ENCODE results near the gene CHST13.
A peak's percentile ranks its signal among the peaks of the same experiment; 100 is the strongest.

Gene CHST13, protein sequence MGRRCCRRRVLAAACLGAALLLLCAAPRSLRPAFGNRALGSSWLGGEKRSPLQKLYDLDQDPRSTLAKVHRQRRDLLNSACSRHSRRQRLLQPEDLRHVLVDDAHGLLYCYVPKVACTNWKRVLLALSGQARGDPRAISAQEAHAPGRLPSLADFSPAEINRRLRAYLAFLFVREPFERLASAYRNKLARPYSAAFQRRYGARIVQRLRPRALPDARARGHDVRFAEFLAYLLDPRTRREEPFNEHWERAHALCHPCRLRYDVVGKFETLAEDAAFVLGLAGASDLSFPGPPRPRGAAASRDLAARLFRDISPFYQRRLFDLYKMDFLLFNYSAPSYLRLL
- 0 reads per million in 4 donors for total RNA-seq

DNA sequence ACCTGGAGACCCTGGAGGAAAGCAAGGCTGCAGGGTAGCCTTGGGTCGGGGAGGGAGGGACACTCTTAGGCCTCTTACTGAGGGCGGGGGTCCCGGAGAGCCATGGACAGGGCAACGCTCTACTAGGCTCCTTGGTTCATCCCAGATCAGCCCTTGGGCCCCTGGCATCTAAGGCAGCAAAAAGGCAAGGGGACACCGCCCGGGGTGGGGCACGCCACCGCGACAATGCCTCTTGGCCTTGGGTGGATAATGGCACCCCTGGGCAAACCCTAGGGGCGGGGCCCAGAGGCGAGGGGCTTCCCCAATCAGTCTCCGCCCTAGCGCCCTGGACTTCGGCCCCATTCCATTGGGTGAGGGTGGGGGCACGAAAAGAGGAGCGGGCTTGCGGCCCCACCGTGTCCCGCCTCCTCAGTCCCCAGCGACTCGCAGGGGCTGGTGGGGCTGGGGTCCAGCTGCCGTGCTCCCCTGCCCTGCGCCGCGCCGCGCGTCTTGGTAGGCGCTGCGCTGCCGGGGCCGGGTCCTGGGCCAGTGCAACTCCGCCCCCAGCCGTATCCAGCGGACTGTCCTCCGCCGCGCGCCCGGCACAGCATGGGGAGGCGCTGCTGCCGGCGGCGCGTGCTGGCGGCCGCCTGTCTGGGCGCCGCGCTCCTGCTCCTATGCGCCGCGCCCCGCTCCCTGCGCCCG lies at the start of gene CHST13:
TSS of gene CHST13 (plus strand) at position 411 of the 684 bp plus-strand sequence. CDS start at position 589, 178 bp downstream.
- no peak for DNase-seq

DNA sequence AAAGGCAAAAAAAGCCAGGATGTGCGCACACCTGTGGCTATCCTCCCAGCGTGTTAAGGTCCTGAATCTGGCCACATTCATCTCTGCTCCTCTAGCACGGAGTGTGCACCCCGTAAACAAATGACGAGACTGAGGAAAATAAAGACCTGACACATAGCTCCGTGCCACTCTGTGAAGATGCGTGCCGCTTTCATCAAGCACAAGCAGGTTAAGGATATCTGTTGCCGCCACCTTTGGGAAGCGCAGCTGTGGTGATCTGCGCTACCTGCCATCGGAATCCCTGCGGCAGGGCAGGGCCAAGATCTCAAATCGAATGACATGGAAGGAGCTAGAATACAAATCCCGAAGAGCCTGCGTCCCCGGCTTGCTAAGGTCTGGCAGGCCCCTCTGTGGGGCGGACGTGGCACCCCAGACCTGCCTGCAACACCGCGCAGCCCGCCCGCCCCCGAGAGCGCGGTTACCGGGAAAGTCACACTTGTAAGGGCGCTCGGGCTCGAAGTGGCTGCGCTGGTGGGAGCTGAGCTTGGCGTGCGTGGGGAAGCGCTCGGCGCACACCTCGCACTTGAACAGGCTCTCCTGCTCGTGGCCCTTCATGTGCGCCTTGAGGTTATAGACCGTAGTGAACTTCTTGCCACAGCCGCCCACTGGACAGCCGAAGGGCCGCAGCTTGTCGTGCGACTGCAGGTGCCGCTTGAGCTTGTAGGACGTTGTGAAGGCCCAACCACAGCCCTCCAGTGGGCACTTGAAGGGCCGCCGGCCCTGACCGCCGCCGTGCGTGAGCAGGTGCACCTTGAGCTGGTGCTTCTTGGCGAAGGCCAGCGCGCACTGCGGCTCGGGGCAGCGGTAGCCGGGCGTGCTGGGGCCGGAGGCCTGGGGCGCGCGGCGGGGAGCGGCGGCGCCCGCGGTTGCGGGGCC lies 49.2 kb upstream of the CHST13 start:
- DNase-seq: peak in 3 of 5 donors; percentile 13 to 40 (median 19)

DNA sequence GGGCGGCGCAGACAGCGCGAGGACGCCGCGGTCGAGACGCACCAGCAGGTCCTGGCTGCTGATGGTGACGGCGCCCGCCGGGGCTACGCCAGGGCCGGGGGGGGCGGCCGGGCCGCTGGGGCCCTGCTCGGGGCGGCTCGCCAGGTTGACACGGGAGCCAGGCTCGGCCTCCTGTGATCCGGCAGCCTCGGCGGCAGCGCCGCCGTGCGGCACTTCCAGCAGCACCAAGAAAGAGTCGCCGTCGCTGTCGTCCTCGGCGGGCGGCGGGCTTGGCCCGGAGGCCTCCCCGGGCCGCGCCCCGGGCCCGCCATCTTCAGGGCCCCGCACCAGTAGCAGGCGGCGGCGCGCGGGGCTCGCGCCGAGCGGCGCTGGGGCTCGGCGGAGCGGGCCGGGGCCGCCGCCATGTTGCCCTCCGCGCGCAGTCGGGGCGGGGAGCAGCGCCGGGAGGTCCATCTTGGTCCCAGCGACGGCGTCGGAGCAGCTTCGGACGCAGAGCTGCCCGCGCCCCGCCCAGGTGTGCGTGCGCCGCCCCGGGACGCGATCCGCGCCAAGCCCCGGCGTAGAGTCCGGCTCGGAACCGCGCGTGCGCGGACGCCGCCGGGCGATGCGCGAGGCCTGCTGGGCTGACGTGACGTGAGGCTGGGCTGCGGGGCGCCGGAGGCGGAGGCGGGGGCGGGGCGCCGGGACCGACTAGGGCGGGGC lies 48.4 kb upstream of the CHST13 start, which contains the start of gene ZXDC:
TSS of gene ZXDC (minus strand) at position 479 of the 702 bp plus-strand sequence. CDS start at position 453, 26 bp downstream.
- peak; percentile 88 to 95 (median 91) for DNase-seq

DNA sequence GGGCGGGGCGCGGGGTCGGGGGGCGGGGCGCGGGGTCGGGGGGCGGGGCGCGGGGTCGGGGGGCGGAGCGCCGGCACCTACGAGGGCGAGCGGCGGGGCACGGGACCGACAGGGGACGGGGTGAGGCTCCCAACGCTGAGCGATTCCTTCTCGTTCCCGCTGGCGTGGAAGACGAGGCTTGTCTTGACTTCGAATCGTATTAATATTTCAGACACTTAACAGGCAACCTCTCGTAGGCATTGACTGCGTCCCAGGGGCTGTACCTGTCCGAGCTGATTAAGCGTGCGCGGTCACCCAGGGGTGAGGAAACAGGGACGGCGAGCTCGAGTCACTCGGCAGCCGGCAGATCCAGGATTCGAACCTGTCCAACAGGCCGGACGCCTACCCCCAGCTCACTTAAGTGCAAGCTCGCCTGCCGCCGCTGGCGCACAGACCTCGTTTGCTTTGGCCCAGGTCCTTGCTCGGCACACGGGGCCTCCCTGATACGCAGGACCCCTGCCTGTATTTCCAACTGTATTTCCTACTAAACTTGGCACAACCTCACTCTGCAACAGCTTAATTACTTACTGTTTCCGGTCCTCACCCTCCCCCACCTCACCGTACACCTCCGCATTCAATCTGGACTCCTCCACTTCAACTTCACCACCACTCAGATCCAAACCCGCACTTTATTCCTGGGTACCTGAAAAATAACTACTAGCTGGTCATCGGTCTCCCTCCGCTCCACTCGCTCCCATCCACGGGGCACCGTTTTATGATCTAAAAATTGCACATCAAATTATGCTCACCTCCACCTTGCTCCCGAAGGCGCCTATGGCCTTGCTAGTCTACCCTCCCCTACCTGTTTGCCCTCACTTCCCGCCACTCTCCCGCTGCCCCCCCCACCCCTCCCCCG lies 47.5 kb upstream of the CHST13 start:
- peak in 2 of 5 donors; percentile 11 to 52 for DNase-seq

DNA sequence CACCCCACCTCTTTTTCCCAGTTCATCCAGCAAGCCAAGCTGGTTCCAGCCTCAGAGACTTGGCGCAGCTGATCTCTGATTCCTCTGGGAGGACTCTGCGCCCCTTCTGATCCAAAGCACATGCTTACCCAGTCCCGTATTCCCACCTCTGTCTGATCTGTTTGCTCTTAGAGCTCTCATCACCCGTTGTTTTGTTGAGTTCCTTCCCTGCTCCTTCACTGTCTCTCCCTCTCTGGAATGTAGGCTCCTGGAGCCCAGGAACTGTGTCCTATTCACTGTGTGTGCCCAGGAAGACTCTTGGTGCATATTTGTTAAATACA lies 46.9 kb upstream of the CHST13 start:
- no peak for DNase-seq

DNA sequence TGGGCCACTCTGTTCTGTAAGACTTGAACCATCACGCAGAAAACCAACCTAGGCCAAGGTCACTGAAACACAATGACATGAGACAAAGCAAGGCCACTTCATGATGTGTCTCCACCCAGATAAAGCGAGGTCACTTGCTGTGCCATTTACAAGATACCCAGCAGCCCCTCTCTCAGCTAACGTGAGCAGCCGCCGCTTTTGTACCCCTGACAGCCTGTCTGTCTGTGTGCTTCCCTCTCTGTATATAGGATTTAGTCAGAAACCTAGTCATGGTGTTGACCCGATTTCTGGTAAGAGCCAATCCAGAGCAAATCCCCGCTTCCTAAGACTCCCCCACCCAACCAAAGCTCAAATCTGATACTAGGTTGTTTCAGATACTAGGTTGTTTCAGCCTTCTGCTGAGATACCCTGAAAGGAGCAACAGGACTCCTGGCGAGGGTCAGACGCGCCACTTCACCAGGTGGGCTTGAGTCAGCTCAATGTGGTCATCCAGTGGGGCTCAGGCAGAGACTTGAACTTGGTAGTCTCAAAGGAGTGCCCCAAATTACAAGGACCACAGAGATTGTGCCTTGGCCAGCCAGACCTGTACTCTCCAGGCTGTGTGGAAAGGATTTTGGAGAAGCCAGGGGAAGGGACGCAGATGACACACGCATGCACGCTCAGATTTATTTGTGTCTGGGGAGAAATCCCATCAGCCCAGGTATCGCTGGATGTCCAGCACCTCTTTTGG lies 45.2 kb upstream of the CHST13 start:
- DNase-seq: no peak

DNA sequence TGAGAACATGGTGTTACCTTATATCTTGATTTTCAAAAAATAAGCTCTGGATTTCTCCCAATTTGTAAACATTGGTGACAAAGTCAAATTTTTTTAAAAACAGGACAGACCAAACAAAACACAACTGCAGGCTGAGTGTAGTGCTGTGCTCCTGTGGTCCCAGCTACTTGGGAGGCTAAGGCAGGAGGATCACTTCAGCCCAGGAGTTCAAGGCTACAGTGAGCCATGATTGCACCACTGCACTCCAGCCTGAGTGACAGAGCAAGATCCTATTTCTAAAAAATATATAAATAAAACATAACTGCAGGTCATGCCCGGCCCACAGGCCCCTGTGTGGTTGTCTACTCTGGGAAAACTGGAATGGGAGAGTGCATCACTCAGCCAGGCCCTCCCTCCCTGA lies 44.3 kb upstream of the CHST13 start:
- DNase-seq: no peak

DNA sequence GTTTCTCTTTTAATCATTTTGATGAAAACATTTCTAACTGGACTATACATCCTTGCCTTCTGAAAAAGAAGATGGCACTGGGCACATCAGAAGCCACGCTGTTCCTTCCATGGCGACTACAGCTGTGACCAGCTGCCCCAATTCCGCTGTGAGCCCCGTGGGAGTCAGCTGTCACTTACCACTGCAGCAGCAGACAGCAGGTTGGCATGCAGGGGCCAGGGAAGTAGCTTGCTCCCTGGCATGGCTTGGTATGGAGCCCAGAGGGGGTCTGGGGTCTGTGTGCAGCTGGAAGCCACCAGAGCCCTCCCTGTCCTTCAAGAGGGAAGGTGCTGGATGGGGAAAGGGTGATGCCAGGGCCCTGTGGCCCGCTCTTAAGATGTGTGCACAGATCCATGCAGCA lies 43.7 kb upstream of the CHST13 start:
- no peak for DNase-seq

DNA sequence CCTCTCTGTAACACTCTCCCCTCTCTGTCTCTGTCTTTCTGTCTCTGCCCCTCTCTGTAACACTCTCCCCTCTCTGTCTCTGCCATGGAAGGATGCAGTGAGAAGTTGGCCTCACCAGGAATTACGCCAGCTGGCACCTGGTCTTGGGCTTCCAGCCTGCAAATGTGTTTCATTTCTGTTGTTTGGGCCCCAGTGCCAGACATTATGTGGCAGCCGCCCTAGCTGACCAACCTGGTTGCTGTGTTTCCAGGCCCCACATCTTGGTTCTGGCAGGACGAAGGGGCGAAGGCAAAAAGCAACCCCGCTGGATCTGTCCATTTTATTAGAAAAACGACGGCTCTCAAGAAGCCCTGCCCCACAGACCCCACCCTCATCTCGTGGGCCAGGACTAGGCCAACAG lies 43.1 kb upstream of the CHST13 start:
- DNase-seq: no peak

DNA sequence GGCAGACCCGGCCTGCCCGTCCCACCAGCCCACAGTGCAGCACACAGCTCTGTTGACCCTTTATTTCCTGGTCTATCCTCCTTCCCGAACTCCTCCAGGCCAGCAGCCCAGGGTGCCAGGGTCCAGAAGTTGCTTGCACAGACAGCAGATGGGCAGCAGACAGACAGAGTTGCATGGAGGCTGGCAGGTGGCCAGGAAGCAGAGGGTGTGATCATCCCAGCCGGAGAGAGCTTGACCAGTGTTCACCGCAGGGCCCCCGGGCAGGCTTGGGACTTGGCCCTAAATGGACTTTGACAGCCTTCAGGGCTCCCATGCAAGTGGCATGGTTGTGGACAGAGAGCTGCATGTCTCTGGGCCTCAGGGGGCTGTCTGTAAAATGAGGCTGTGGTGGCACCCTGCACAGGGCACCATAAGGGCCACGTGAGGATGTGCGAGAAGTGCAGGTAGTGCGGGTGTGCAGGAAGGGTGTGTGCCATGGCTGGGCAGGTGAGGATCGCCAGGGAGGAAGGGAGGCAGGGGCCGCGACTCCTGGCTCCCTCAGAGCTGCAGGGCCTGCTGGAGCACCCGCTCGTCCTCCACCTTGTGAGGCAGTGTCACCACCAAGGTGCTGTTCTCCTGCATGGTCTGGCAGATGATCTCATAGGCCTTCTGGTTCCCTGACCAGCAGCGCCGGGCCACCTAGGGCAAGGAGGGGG lies 42.0 kb upstream of the CHST13 start:
- no peak for DNase-seq

DNA sequence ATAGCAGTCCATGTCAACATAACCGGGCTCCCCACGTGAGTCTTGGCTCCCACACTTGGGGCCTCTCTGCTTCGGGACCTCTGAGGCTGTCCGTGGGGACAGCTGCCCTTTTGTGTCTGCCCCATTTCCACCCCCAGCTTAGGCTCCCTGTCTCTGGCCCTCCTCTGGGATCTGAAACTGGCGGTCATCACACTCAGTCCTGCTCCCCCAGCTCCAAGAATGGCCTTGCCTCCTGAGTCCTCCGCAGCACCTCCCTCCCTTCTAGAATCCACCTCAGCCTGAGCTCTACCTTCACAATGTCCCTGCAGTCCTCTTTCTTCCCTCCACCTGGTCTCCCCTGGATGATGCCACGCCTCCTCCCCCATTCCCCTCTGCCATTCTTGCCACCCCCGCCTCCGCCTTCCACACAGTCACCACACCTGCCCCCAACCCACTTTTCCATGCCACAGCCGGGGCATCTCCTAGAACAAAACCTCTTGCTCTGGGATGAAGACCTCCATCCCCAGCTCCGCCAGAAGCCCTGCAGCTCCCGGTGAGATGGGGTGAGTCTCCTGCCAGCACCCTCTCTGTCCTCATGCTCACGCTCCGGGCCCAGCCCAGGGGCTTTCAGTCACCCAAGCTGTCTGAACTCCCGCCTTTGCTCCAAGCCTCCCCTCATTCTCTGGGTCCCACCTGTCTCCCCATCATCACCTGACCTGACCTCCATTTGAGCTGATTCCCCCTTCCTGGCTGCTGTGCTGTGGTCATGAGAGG lies 41.3 kb upstream of the CHST13 start:
- no peak for DNase-seq

DNA sequence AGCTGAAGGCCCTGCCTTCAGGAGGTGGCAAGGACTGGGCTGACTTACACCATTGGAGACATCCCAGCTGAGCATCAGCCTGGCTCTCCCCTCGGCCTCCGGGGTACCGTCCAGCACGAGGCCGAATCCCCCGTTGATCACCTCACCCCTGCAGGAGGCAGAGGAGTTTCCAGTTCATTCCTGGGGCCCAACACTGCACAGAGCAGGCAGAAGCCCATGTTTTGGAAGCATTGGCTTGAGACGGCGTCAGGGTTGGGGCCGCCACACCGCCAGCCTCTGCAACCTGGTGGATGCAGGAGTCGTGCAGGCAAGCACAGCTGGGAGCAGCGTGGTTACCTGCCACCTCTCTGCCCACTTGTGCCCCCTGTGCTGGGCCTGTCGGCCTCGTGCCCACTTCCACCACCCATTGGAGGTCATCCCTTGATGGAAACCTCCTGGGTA lies 40.6 kb upstream of the CHST13 start:
- DNase-seq: no peak

DNA sequence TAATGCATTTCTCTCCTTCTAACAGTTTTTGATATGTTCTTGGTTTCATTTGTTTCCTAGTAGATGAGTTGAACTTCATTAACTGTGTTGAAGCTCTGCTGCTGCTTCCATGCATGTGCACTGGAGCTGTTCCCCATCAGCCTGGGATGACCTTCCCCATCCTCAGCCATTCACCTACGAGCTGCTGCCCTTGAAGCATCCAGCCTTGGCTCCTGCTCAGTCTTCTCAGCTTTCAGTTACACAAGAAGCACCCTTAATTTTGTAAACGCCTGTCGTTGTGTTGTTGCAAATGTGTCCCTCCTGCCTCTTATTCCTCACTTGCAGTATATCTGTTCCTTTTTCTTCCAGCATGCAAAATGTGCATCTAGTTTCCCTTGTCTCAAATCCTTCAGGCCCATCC lies 39.8 kb upstream of the CHST13 start:
- DNase-seq: no peak

DNA sequence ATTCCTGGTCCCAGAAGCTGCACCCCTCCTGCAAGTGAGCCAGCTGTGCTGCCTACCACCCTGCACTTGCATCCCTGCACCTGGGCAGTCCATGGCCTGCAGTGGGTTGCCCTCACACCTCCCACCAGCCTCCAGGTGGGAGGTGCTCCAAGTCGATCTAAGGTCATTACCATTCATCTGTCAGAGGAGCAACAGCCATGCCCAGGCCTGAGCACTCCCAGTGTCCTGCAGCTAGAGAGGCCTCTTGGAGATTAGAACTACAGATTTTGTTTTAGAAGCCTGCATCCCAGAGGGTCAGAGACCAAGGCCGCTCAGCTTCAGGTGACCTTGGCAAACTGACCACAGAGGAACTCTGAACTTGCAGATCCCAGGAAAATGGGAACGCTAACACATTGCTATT lies 39.3 kb upstream of the CHST13 start:
- no peak for DNase-seq

DNA sequence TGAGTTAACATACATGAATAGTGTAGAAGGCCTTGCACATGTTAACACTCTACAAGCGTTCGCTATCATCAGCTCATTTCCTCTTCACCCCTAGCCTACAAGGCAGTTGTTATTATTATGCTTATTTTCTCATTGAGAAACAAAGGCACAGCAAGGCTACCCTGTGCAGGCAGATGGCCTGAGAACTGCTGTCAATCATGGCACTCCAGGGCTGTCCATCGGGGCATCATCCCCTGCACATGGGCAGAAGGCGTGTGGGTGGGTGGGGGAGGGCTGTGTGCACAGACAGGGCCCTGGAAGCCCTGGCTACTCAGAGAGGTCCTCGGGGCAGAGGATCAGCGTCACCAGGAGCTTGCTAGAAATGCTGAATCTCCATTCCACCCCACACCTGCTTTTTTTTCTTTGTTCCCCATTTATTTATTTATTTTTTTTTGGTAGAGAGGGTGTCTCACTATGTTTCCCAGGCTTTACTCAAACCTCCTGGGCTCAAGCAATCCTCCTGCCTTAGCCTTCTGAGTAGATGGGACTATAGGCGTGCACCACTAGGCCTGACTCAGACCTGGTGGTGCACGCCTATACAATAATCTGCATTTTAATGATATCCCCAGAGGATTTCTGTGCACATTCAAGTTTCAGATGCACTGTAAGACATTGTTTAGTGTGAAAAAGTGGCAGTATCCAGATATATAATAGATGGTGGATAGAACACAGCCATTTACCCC lies 38.6 kb upstream of the CHST13 start:
- DNase-seq: no peak

DNA sequence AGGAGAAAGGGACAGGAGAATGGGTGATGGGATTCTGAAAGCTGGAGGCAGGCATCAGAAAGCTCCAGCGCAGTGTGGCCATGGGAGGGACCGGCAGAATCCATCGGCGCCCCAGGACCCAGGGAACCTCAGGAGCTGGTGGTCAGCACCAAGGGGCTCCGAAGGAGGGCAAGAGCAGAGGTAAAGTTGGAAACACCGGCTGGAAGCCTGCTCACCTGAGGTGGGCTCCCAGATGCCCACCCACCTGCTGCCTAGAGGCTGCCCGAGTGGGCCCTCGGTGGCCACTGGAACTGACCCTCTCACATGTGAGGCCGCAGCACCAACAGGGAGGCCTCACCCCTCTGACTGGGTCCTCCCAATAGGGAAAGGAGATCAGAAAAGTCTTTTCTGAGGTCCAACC lies 38.0 kb upstream of the CHST13 start:
- no peak for DNase-seq

DNA sequence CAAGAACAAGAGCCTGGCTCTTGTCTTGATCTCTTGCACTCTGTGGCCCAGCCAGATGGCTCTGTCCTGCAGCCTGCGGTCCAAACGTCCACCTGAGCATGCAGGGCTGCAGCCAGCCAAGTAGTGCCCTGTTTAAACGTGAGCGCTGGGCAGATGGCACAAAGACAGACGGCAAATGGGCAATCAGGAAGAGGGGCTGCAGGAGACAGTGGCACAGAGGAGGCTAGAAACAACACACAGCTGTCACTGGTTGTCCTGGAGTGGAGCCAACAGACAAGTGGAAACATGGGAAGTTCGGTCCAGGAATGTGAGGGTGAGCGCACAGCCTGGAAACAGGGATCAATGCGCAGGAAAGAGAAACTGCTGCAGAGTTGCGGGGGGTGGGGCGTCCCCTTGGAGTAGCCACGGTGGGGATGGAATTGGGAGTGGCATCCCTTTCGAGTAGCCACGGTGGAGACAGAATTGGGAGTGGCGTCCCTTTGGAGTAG lies 37.6 kb upstream of the CHST13 start:
- DNase-seq: no peak

DNA sequence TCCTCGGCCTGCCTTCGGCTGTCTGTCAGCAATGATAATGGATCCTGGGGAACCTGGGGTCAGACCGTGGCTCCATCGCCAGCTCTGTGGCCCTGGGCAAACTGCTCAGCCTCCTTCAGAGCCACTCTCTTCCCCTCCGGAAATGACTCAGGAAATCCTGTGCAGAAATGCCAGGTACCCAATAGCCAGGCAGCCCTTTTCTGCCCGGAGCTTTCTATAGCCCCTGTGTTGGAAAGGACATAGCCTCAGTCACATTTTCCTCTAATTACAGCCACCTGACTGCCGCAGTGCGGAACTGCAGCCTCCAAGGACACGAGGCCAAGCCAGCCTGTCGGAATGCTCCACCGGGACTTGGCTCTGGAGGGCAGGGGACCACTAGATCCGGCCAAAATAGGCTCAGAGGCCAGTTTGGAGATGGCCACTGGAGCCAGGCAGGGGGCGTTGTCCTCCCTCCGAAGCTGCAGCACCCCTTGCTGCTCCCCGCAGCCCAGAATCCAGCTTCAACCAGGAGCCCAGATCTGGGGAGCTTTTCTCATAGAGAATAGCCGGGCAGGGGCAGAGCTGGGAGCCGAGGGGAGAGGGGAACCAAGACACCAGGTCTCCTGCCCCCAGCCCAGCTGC lies 36.7 kb upstream of the CHST13 start:
- peak in 1 of 5 donors; percentile 51 for DNase-seq

Measured in T-helper 1 cell (primary cell).